Measurements from ENCODE around the gene HMX1.

HMX1 gene

GRCh38 chr4:8846046-8846720 lies 25.5 kb downstream of the HMX1 start:
- TF ChIP-seq CTCF (IDR thresholded peaks at IDR 0.05; ENCODE audit: insufficient read depth, low read depth, low read length, missing control alignments): no peak
- no peak for DNase-seq (ENCODE audit: low read depth)
- no peak overlapping the region for H3K4me3 ChIP-seq (ENCODE audit: low read length)

DNA sequence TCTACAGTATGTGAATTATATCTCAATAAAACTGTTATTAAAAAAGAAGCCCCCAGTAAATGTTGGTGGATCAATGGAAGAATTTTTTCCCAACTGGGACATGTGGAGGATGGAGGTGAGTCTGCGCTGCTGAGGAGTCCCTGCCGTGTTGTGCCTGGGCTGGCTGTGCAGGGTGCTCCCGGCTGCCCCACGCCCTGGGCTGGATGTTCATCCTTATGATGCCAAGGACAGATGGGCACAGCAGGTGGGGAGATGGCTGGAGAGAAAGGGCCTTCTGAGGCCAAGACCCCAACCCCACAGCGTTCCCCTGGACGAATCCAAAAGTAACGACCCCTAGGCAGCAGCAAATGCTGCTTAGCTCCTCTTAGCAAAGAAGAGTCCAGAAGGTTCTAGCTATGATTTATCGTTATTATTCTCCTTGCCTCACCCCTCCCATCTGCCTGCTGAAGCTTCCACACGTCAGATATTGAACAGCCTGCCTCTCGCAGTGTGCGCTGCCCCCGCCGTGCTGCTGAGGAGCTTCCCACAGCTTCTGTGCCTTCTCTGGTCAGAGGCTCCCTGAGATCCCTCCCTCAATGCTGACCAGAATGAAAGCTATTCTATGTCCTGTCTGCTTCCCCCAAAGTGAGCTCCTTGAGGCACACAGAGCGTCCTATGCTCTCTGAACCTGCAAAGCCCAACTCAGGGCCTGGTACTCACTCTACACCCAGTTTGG lies 26.5 kb downstream of the HMX1 start:
- no peak for DNase-seq (ENCODE audit: low read depth)

DNA sequence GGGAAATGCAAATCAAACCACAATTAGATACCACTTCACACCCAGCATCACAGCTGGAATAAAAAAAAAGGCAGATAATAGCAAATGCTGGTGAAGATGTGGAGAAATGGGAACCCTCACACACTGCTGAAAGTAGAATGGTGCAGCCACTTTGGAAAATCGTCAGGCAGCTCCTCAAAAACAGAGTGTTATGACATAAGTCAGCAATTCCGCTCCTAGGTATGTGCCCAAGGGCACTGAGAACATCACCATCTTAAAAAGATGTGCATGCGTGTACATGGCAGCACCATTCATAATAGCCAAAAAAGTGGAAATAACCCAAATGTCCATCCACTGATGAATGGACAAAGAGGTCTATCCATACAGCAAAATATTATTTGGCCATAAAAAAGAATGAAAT lies 28.0 kb downstream of the HMX1 start:
- no peak for DNase-seq (ENCODE audit: low read depth)
- TF ChIP-seq CTCF (IDR thresholded peaks at IDR 0.05; ENCODE audit: insufficient read depth, low read depth, low read length, missing control alignments): no peak
- H3K4me3 ChIP-seq (ENCODE audit: low read length): no peak overlapping the region

More for the DNA sequence above, 26.5 kb downstream of the HMX1 start:
- no peak for TF ChIP-seq CTCF (IDR thresholded peaks at IDR 0.05; ENCODE audit: insufficient read depth, low read depth, low read length, missing control alignments)
- H3K4me3 ChIP-seq (ENCODE audit: low read length): no peak overlapping the region

- no peak overlapping the region for H3K4me3 ChIP-seq (ENCODE audit: low read length)
- no peak for DNase-seq (ENCODE audit: low read depth)
- TF ChIP-seq CTCF (IDR thresholded peaks at IDR 0.05; ENCODE audit: insufficient read depth, low read depth, low read length, missing control alignments): no peak
Observed at GRCh38 chr4:8842614-8843013, 29.0 kb downstream of the HMX1 start.

DNA sequence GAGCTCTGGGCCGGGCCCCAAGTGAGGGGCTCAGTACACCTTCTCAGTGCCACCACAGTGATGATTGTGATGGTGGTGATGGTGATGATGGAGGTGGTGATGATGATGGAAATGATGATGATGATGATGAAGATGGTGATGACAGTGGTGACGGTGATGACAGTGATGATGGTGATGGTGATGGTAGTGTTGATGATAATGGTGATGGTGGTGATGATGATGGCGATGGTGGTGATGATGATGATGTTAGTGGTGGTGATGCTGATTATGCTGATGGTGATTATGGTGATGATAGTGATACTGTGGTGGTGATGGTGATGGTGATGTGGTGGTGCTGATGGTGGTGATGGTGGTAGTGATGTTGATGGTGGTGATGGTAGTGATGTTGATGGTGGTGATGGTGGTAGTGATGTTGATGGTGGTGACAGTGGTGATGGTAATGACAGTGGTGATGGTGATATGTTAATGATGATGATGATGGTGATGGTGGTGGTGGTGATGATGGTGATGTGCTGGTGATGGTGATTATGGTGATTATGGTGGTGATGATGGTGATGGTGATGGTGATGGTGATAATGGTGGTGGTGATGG lies 29.9 kb downstream of the HMX1 start:
- TF ChIP-seq CTCF (IDR thresholded peaks at IDR 0.05; ENCODE audit: insufficient read depth, low read depth, low read length, missing control alignments): no peak
- H3K4me3 ChIP-seq (ENCODE audit: low read length): no peak overlapping the region
- DNase-seq (ENCODE audit: low read depth): no peak

DNA sequence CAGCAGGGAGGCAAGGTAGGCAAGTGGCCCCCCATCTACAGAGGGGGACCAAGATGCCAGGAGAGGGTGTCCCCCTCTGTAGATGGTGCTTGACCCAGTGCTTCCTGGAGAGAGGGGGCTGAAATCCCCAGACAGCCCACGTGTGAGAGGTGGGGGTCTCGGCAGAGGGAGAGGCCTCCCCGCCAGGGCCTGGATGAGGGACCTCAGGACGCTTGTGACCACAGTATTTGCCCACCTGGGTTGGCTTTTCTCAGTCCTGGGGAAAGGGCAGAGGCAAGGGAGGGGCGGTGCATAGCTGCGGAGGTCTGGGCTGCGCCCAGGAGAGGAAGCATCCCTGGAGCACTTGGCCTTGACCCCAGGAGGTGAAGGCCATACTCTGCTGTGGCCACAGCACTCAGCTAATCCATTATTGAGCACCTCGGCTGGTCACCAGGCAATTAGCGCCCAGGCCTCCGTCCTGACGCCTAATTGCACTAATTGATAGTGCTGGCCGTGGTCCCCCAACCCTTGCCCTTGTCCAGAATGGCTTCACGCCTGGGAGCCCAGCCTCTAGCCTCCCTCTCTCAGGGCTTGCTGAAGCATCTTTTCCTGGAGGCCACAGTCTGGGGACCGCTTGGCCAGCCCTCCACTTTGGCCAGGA lies 30.7 kb downstream of the HMX1 start:
- DNase-seq (ENCODE audit: low read depth): no peak
- TF ChIP-seq CTCF (IDR thresholded peaks at IDR 0.05; ENCODE audit: insufficient read depth, low read depth, low read length, missing control alignments): no peak
- H3K4me3 ChIP-seq (ENCODE audit: low read length): no peak overlapping the region
